Middle frontal gyrus (tissue), 1 donor: ENCODE data around the gene ADAT1.
"Not testable (repeated sequence)": the region's sequence is repeated elsewhere in the genome, so short reads cannot be mapped to it uniquely, and the experiment has no call there.

Experiments used
- DNase-seq: peaks from one replicate; pipeline ENCODE4 v3.0.0-alpha.2; 2015; ENCODE audit warnings: low spot score; ENCODE audit errors: extremely low spot score

Gene ADAT1

GRCh38 chr16:75620326-75621169 lies 2.5 kb downstream of the ADAT1 start:
- DNase-seq, result no peak

- DNase-seq, result no peak
Measured at GRCh38 chr16:75618780-75619179, 4.3 kb downstream of the ADAT1 start.

DNA sequence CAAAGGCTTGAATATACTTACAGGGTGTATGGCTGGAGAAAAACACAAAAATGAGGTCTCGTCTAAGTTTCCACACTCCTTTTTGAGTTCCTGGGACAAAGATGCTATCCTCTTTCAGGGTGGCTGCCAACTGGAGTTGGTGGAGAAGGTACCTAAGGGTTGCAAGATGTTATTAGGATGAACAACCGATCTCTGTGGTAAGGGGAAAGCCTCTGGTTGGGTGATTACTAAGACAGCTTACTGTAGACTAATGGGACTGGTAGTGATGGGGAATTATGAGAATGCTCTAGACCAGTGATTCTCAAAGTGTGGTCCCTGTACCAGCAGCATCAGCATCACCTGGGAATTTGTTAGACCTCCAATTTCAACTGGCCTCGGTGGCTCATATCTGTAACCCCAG lies 6.0 kb downstream of the ADAT1 start:
- DNase-seq, result no peak

GRCh38 chr16:75616521-75617010 lies 6.5 kb downstream of the ADAT1 start:
- no peak for DNase-seq

- no peak for DNase-seq
Measured at GRCh38 chr16:75615619-75616018, 7.5 kb downstream of the ADAT1 start.

DNA sequence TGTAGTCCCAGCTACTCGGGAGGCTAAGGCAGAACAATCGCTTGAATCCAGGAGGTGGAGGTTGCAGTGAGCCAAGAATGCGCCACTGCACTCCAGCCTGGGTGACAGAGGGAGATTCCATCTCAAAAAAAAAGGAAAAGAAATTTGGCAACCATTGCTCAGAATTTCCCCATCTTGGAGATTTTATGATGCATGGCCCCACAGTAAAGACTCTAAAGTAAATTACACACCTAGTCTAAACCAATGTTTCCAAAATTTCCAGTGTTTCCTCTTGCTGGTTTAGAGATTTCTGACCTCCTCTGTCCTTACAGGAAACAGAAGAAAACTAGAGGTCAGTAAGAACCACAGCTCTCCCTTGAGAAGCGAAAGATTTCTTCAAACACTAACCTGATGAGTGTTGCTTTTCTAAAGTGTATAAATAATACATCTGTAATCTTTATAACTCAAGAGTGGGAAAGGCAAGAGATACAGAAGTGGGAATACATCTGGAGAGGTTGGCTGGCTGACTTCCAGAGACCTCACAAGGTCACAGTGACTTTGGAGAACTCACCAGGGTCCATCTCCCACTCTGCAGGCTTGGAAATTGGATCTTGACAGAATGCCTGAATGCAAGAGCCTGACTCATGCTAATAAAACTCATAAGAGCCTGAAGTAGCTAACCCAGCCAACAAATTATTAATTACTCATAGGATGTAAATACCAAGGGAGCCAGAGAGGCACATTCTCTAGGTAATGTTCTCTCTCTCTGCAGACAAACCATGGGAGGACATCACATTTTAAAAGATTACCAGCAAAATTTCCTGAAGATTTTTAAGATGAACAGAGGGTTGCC lies 8.8 kb downstream of the ADAT1 start:
- no peak for DNase-seq

- no peak for DNase-seq
Measured at GRCh38 chr16:75606507-75606906, 16.6 kb downstream of the ADAT1 start.

- no peak for DNase-seq
Measured at GRCh38 chr16:75603241-75603640, 19.8 kb downstream of the ADAT1 start.

DNA sequence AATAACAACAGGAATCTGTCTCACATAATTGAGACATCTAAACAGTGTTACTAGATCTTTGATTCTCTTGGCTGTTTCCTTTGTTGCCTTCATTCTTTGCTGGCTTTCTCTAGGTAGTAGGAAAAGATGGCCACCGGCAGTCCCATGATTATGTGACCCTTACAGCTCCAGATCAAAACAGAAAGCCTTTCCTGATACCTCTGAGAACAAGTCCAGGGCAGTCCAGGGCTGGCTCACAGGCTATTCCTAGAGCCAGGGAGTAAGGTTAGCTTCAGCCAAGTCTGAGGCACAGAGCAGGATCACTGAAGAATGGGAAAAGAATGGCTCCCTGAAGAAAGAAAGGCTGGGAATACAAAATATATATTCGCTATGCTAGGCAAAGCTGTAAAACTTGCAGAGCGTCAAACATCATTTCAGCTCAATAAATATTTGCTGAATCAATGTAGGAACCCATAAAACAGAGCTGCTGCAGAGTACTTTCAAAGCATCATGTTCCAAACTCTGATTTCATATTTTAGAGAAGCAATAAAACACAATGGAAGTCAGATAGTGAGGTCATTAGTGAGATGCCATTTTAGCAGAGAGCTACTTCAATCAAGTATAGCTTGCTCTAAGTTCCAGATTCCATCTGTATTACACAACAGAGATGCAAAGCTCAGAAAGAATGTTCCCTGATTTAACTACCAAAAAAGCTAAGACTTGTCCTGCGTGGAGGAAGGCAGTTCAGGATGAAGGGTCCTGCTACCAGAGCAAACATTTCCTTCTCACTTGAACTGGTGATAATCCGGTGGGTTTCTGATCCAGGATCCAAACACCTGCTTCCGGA lies 23.4 kb downstream of the ADAT1 start:
- DNase-seq, result no peak

DNA sequence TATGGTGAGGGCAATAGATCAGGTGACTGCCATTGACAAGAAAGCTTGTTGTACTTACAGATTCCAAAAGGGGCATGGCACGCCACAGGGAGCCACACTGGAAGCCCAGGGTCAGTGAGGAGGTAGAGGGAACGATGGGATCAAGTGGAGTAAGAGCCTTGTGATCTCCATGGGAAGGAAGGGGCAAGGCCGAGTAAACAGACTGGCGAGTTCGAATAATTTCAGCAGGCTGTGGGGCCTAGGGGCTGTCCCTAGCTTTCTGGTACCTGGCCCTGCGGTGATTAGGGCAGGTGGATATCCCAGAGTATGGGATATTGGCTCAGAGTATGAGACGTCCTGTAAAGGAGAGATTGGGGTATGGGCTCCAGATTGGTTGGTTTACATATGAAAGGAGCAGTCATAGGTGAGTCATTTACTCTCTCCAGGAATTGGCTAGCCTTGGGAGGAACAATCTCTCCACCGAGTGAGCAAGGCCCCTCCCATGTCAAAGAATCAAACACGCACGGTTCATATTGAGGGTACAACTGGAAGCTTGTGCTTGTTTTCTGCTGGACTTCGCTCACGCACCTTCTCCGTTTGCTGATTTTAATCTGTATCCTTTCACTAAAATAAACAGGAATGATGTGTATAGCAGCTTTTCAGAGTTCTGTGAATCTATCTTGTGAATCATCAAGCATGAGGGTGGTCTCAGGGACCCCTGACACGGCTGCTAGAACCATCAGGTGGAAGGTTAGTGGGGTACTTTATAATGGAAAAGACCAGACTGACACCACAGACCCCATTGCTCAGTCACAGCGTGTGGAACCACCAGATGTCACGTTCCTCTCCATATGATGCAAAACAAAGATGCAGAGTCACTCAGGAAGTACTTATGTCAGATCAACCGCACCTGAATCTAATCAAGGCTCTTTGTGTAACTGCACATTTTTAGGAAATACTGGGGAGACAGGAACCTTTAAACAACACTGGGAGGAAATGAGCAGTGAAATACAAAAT lies 29.0 kb downstream of the ADAT1 start:
- no peak for DNase-seq

GRCh38 chr16:75593308-75593707 lies 29.8 kb downstream of the ADAT1 start:
- DNase-seq, result no peak

GRCh38 chr16:75591927-75592326 lies 31.2 kb downstream of the ADAT1 start:
- DNase-seq, result not testable (repeated sequence)

DNA sequence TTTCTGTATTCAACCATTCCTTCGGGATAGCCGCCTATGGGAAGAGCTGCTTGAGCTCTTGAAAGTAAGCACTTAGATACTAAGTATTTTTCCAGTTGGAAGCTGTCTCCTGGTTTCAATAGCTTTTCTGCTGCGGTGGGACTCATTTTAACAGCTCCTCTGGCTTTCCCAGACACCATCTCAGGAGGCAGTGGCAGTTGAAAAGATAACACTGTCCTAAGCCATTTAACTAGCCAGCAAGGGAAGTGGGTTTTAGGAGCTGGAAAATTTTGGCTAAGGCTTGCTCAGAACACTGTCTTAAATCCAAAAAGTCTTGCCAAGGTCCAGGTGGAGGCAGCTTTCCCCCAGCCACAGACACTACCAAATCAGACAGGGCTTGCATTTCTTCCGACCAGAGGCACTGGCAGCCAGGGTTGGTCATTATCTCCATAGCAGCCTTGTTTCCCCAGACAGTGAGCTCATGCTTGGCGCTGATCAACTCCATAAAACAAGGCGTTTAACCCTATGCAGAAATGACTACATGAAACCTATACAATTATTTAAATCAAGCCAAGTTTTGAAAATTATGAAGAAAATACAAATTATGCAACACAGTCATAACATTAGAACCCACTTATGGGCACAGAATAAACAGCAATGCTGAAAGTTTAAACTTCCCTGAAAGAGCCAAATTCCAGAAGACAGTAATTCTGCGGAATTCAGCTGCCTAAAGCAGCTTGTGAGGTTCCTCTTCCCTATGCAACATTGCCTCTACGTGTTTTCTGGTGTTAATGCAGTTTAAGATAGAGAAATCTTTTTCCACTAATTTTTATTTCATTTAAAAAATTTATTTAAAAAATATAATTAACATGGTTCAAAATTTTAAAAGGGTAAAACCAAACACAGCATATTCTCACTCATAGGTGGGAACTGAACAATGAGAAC lies 31.9 kb downstream of the ADAT1 start:
- no peak for DNase-seq

- no peak for DNase-seq
Measured at GRCh38 chr16:75589306-75589705, 33.8 kb downstream of the ADAT1 start.

DNA sequence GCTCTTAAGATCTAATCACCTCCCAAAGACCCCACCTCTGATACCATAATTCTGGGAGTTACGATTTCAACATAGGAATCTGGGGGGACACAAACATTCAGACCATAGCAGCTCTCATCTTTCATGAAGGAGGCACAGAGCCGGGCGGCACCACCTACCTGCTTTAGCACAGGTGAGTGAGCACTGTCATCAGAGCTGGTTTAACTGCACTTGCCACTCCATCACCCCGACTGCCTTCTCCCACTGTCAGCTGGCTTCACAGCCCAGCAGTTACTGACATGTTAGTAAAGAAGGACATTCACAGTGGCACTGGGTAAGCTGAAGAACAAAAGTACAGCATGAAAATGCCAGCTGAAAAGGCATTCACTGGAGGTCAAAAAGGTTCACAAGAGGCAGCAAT lies 34.4 kb downstream of the ADAT1 start:
- no peak for DNase-seq

DNA sequence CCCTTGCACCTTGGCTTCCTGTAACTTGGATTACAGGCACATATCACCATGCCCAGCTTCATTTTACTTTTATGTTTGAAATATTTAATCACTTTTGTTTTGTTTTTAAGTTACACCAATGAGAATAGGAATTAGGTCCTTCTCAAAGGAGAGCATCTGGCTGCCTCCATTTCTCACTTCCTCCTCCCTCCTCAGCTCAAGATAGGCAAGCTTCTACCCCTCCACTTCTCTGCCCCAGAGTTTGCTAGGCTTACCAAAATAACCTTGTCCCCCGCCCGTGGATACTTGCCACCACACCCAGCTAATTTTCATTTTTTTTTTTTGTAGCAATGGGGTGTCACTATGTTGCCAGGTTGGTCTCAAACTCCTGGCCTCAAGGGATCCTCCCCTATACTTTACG lies 39.0 kb downstream of the ADAT1 start:
- DNase-seq, result no peak

DNA sequence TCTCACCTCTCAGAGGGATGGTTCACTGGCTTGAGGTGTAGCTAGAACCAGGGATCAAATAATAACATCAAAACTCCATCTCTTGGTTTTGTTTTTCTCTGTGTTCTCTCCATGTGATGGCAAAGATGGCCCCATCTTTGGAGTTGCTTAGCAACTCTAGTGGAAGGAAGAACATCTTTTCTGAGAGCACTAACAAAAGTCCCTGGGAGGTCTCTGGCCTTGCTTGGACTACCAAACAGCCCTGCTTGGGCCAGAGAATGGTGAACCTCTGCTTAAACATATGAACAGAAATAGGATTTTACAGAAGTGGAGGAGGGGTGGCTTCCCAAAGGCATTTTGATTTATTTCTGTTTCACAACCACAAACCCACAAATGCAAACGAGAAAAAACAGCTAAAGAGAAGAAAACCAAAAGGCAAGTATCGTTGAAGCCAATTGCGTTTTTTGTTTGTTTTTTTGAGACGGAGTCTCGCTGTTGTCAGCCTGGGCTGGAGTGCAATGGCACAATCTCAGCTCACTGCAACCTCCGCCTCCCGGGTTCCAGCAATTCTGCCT lies 43.7 kb downstream of the ADAT1 start:
- DNase-seq, result no peak

GRCh38 chr16:75578725-75579124 lies 44.4 kb downstream of the ADAT1 start:
- no peak for DNase-seq

GRCh38 chr16:75578212-75578611 lies 44.9 kb downstream of the ADAT1 start:
- DNase-seq, result no peak
